Neutrophil (primary cell): ENCODE results near the gene SSH2.

Experiments
- H3K27ac ChIP-seq: fragments of 200-600 bp; sonication (generic); 2 replicates; pipeline ENCODE4 v1.5.1; 2016; ENCODE audit warnings: mild to moderate bottlenecking, moderate library complexity
- H3K27me3 ChIP-seq: fragments of 200-600 bp; sonication (generic); 2 replicates; pipeline ENCODE4 v1.6.0; 2016; ENCODE audit warnings: mild to moderate bottlenecking
- H3K36me3 ChIP-seq: fragments of 200-600 bp; sonication (generic); 2 replicates; pipeline ENCODE4 v1.5.1; 2017
- H3K4me1 ChIP-seq, 2 experiments: fragments of 200-600 bp in 1 of 2; sonication (generic) in 1 of 2; 1 replicate in 1 of 2; 2 replicates in 1 of 2; pipeline versions ENCODE4 v1.5.1 to v1.6.1; 2013 to 2016; ENCODE audit warnings: low read depth in 1 of 2, low read length in 1 of 2, mild to moderate bottlenecking in 1 of 2, moderate library complexity in 1 of 2; ENCODE audit not compliant: control insufficient read depth in 1 of 2, insufficient read depth in 1 of 2
- H3K4me3 ChIP-seq, 2 experiments: fragments of 200-600 bp in 1 of 2; sonication (generic) in 1 of 2; 1 replicate in 1 of 2; 2 replicates in 1 of 2; pipeline ENCODE4 v1.5.1; 2013 to 2016; ENCODE audit warnings: low read depth in 1 of 2, low read length in 1 of 2, mild to moderate bottlenecking in 1 of 2, moderate library complexity in 1 of 2
- H3K9me3 ChIP-seq: fragments of 200-600 bp; sonication (generic); 2 replicates; pipeline ENCODE4 v1.5.1; 2016
- TF ChIP-seq, protein P1 (sequence below): fragments of 200-600 bp; sonication (generic); IDR thresholded peaks from 2 replicates; pipeline ENCODE4 v1.5.1; 2016; ENCODE audit warnings: antibody characterized with exemption

Gene SSH2

GRCh38 chr17:29586676-29587469 is 343.2 kb downstream of the SSH2 start:
- peaks cover 42 to 46% of the 10 kb centered on the region in 2 experiments for H3K4me1 ChIP-seq
- no peaks in the 10 kb centered on the region for H3K9me3 ChIP-seq
- H3K27me3 ChIP-seq, result peaks cover 34% of the 10 kb centered on the region
- TF ChIP-seq, protein P1, sequence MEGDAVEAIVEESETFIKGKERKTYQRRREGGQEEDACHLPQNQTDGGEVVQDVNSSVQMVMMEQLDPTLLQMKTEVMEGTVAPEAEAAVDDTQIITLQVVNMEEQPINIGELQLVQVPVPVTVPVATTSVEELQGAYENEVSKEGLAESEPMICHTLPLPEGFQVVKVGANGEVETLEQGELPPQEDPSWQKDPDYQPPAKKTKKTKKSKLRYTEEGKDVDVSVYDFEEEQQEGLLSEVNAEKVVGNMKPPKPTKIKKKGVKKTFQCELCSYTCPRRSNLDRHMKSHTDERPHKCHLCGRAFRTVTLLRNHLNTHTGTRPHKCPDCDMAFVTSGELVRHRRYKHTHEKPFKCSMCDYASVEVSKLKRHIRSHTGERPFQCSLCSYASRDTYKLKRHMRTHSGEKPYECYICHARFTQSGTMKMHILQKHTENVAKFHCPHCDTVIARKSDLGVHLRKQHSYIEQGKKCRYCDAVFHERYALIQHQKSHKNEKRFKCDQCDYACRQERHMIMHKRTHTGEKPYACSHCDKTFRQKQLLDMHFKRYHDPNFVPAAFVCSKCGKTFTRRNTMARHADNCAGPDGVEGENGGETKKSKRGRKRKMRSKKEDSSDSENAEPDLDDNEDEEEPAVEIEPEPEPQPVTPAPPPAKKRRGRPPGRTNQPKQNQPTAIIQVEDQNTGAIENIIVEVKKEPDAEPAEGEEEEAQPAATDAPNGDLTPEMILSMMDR, result no peak
- H3K36me3 ChIP-seq, result peaks cover 5% of the 10 kb centered on the region
- H3K4me3 ChIP-seq, result no peak overlapping the region
- no peak overlapping the region for H3K27ac ChIP-seq

- no peak overlapping the region for H3K27ac ChIP-seq
- peaks cover 10% of the 10 kb centered on the region for H3K36me3 ChIP-seq
- no peaks in the 10 kb centered on the region for H3K9me3 ChIP-seq
- TF ChIP-seq, protein P1, result no peak
- peaks cover 18% of the 10 kb centered on the region for H3K27me3 ChIP-seq
- H3K4me3 ChIP-seq, result no peak overlapping the region
- peaks cover 29% of the 10 kb centered on the region in 2 experiments for H3K4me1 ChIP-seq
Measured at GRCh38 chr17:29585080-29585751, 344.8 kb downstream of the SSH2 start.

DNA sequence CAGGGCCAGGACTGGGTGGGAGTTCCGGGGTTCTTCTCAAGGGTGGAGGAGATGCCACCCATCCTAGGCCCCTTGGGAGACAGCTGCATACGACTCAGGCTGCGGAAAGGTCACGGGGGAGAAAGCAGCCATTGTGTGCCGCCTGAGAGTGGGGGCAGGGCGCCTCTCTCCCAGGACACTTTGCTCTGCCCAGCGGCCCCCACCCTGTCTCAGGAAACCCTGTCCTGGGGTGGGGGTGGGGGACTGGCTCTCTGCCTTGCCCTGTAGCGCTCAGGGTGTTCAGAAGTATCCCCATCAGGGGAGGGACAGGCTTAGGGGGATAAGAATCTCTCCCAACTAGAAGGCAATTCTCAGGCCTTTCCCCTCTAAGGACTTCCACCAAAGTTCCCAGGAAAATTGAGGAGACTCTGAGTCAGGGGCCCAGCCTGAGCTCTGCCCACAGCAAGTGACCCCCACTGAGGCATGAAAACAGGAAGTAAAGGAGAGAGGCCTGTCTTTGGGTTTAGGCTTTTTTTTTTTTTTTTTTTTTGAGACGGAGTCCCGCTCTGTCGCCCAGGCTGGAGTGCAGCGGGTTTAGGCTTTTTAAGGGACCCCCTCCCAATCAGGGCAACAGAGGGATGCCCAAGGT is 345.5 kb downstream of the SSH2 start:
- TF ChIP-seq, protein P1, result no peak

DNA sequence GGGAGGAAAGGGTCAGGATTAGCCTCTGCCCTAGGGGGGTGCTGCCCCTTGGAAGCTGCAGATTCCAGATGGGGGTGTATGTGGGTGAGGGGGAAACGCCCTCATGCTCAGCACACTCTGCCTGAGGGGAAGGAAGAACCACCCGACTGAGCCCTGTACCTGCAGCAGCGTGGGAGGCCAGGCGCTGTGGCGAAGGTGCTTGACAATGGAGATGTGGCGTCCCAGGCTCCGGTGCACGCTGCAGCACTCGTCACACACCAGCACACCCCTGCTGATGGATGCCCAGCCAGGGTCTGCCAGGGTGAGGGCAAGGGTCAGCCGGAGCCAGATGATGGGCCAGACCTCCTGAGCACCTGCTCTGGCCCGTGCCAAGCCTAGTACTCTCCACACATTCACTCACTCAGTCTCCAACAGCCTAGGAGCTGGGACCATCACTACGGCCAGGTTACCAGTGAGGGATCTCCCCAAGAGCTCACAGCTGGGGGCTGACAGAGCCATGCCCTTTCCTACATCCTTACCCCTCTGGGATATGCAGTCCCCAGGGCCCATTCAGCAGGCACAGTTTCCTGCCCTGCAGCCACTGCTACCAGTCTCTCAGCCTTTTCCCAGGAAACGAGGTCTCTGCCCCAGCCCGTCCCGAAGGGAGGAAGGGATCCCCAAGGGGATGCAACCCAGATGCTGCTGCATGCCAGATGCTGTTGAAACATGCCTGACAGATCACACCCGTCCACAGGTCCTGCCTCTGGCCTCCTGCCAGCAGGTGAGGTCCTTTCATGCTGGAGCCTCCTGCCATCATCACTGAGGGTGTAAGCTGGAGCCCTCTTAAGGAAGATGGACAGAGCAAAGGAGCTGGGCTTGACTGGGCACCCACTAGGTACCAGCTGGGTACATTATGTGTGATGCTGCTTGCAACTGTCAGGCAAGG is 346.4 kb downstream of the SSH2 start:
- H3K36me3 ChIP-seq, result peaks cover 10% of the 10 kb centered on the region
- no peak overlapping the region for H3K27ac ChIP-seq
- no peak overlapping the region for H3K4me3 ChIP-seq
- H3K27me3 ChIP-seq, result peaks cover 9% of the 10 kb centered on the region
- H3K9me3 ChIP-seq, result no peaks in the 10 kb centered on the region
- peaks cover 20% of the 10 kb centered on the region in 2 experiments for H3K4me1 ChIP-seq
- TF ChIP-seq, protein P1, result no peak

More for the DNA sequence above, 345.5 kb downstream of the SSH2 start:
- peaks cover 23% of the 10 kb centered on the region in 2 experiments for H3K4me1 ChIP-seq
- H3K36me3 ChIP-seq, result peaks cover 10% of the 10 kb centered on the region
- H3K27ac ChIP-seq, result no peak overlapping the region
- peaks cover 12% of the 10 kb centered on the region for H3K27me3 ChIP-seq
- H3K9me3 ChIP-seq, result no peaks in the 10 kb centered on the region
- no peak overlapping the region for H3K4me3 ChIP-seq

DNA sequence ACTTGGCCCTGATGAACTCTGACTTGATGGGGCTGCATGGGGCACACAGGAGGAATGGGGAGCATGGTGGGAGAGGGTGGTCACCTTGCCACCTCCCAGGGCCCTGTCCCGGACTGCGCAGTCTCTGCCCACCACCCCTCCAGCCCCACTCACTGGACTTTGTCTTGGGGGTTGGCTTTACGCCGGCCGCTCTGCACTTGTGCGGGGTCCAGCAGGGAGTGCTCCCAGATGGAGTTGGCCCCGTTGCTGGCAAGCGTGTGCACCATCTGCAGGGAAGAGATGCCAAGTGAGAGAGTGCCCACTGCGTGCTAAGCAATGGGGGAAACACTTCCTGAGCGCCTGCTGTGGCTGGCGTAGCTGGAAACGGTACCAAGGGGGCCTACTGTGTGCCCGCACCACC is 347.3 kb downstream of the SSH2 start:
- H3K4me3 ChIP-seq, result no peak overlapping the region
- peaks cover under 1% of the 10 kb centered on the region for H3K27me3 ChIP-seq
- no peaks in the 10 kb centered on the region for H3K9me3 ChIP-seq
- TF ChIP-seq, protein P1, result no peak
- H3K27ac ChIP-seq, result no peak overlapping the region
- H3K36me3 ChIP-seq, result peaks cover 15% of the 10 kb centered on the region
- H3K4me1 ChIP-seq, result peaks cover 12% of the 10 kb centered on the region in 2 experiments
